Coronary artery (tissue), 2 donors: ENCODE results near the gene WIF1.

Source experiments
- DNase-seq: peaks from one replicate; pipeline ENCODE4 v3.0.0-alpha.2; 2017; ENCODE audit warnings: low spot score
- H3K27ac ChIP-seq, 2 donors: fragments of 200-600 bp; sonication (generic); one replicate each; pipeline ENCODE4 v1.5.1; 2016 to 2019
- H3K4me3 ChIP-seq: fragments of 200-600 bp; sonication (generic); 2 replicates; pipeline ENCODE4 v1.5.1; 2016; ENCODE audit warnings: mild to moderate bottlenecking, moderate library complexity
- CTCF ChIP-seq: fragments of 200-600 bp; sonication (generic); IDR thresholded peaks from one replicate; pipeline ENCODE4 v1.5.1; 2019; ENCODE audit warnings: antibody characterized with exemption

The WIF1 gene

DNA sequence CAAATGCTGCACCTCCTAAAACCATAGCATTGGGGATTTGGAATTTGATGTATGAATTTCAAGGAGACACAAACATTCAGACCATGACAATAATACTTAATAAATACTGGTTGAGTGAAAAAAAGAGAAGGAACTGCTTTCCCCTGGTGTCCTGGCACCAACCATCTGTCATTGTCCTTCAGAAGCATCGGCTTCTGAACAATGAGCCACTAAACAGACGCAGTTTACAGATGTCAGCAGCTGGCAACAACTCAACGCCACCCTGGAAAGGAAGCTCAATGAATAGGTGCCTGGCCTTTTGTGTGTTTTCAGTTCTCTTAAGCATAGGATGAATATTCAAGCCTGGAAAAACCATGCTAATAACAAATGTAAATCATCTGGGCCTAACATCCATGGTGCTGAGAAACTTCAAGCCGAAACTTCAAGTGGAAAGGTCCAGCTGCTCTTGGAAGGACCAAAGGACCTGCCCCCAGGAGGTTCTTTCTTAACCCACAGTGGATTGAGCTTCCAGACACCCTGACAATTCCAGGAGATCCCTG is 101.3 kb downstream of the WIF1 start:
- no peak for TF ChIP-seq CTCF
- Histone ChIP-seq H3K27ac (no peak overlapping the region), H3K4me3 (no peak overlapping the region)
- DNase-seq = no peak

DNA sequence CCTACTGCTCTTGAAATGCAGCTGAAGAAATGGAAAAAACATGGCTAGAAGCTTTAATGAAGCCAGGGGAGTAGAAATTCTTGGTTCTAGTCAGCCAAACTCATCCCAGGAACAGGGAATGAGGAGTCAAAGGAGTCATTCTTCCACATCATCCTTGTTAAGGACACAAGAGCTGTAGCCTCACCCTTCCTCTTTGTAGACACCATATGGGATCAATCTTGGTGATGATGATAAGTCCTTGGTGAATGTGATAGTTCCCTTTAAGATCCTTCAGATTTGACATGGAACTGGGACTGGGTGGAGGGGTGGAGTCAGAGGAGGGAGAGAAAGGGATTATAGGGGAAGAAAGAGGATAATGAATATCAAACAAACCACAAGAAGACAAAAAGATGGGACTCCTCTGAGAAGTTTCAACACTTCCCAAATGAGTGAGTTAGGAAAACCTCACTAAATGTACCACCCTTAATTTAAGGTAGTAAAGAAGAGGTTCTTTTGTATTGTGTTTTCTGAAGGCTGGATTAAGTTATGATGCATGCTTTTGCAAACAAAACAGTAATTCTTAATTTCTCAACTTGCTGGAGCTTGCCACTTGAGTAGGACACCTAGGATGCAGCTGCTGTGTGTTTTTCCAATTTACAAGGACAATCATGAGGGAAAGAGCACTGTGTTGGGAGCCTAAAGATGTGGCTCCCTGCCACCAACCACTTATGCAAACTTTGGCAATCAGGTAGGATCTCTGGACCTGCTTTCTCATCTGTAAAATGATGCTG is 104.0 kb downstream of the WIF1 start:
- DNase-seq = no peak
- no peak for TF ChIP-seq CTCF
- Histone ChIP-seq H3K27ac (no peak overlapping the region), H3K4me3 (no peak overlapping the region)

GRCh38 chr12:65015850-65016249 is 105.3 kb downstream of the WIF1 start:
- no peak for DNase-seq
- H3K4me3 ChIP-seq = no peak overlapping the region
- no peak overlapping the region for H3K27ac ChIP-seq
- TF ChIP-seq CTCF = no peak

DNA sequence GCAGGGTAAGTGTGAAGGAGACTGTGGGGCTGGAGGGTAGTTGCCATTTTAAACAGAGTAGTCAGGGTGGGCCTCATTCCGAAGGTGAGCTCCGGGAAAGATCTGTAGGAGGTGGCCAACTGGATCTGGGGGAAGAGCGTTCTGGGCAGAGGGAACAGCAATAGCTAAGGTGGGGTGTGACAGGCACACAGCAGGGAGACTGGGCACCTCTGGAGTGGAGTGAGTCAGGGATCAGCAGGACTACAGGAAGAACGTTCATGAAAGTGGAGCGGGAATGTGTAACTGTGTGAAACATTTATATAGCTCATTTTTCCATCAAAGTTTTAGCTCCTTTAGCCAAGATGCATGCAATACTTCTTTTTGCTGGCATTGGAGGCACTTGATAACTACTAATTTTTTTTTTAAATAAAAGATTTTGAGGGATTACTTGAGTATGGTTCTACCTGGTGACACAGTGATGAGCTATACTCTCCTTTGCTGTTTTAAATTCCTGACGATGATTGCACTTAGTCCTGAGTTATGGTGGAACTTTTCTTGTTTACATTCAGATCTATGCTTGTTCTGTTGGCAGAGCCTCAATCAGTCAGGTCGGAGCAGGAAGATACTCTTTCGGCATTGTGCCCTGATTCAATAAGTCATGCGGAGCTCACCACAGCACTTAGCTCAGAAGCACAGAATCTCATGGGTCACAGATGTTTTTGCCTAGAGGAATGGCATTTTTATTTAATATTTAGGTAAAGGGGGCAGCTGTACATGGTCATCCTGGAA is 106.4 kb downstream of the WIF1 start:
- H3K4me3 ChIP-seq = no peak overlapping the region
- no peak for DNase-seq
- TF ChIP-seq CTCF = no peak
- H3K27ac ChIP-seq = no peak overlapping the region

DNA sequence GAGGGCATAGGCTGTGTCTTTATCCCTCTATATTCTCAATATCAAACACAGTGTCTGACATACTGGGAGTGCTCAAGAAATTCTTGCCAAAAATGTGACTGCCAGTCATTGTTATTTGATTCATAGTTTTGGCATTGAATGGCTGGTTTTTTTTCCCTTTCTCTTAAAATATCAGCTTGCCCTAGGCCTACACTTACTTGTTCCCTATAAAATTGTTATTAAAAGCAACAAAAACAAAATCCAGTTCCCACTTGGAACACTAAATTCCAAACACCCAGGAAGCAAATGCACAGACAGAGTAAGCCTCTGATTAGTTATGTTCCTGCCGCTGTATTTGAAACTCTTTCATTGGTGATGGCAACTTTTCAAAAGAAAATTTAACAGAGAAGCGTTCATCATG is 110.7 kb downstream of the WIF1 start:
- no peak for DNase-seq
- Histone ChIP-seq H3K4me3 (no peak overlapping the region), H3K27ac (no peak overlapping the region)
- no peak for TF ChIP-seq CTCF

DNA sequence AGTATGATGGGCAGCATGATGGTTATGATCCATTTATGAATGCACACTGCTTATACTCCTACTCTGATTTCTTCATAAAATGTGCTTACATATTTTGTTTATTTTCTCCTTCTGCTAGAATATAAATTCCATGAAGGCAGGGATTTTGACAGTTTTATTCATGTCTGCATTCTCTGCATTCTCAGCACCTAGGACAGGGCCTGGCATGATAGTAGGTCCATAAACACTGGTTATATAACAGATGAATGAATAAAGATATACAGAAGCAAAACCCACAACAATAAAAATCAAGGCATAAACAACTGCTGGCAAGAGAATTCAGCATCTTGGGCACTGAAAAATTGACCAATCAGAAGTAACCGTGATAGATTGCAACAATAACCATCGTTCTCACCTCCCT is 115.4 kb downstream of the WIF1 start:
- no peak for DNase-seq
- Histone ChIP-seq H3K27ac (no peak overlapping the region), H3K4me3 (no peak overlapping the region)
- no peak for TF ChIP-seq CTCF
